SJSA1 (cell line): ENCODE data around the gene ATP2A1. TPM values are rescaled to one million over a fixed set of nuclear protein-coding genes. Genes with fewer than 3 reads are reported as not detected.
"Not testable (repeated sequence)": the region's sequence is repeated elsewhere in the genome, so short reads cannot be mapped to it uniquely, and the experiment has no call there.

Experiments
- DNase-seq, 2 experiments: peaks; one replicate each; pipeline ENCODE4 v3.0.0-alpha.2; 2015 to 2020; ENCODE audit warnings: low spot score in 2 of 2, low read depth in 1 of 2
- H3K27ac ChIP-seq: fragments of 250-450 bp; sonication (Bioruptor Pico); 2 replicates; pipeline ENCODE4 v1.5.1; 2020; ENCODE audit warnings: mild to moderate bottlenecking, moderate library complexity
- H3K27me3 ChIP-seq: fragments of 250-450 bp; sonication (Bioruptor Pico); replicated peaks from 2 replicates; pipeline ENCODE4 v1.5.1; 2020; ENCODE audit warnings: mild to moderate bottlenecking, moderate library complexity
- H3K36me3 ChIP-seq: fragments of 250-450 bp; sonication (Bioruptor Pico); 2 replicates; pipeline ENCODE4 v1.5.1; 2020; ENCODE audit warnings: mild to moderate bottlenecking
- H3K4me1 ChIP-seq: fragments of 250-450 bp; sonication (Bioruptor Pico); replicated peaks from 2 replicates; pipeline ENCODE4 v1.6.1; 2021; ENCODE audit warnings: mild to moderate bottlenecking
- H3K4me3 ChIP-seq: fragments of 250-450 bp; sonication (Bioruptor Pico); 2 replicates; pipeline ENCODE4 v1.5.1; 2020; ENCODE audit warnings: mild to moderate bottlenecking
- H3K9me3 ChIP-seq: fragments of 250-450 bp; sonication (Bioruptor Pico); replicated peaks from 2 replicates; pipeline ENCODE4 v1.5.1; 2020; ENCODE audit warnings: mild to moderate bottlenecking
- total RNA-seq: library from RNA; depleted of rRNA; stranded (reverse); fragments of >200 nt; shearing (Covaris generic); gene quantifications from 2 replicates; pipeline ENCODE4 v1.2.3, GENCODE V29; 2014; rRNA removed

Gene ATP2A1
- total RNA-seq, 1 experiment from 2014 or later, result 0.53 TPM

DNA sequence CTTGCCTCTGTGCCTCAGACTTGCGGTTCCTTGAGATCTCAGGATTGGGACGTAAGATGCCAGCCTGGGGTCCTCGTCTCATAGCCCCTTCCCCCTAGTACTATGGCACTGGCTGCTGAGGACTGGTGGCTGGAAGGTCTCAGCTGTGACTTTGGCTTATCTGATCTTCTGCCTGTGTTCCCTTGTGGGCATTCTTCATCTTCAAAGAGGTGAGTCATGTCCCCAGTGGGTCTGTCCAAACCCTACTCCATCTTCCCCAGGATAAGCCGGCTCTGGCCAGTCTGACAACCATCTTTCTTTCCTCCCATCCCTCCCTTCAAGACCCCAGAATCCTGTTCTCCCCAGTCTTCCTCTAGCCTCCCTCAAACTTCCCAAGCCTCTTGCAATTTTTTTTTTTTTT lies 57.1 kb downstream of the ATP2A1 start:
- H3K4me3 ChIP-seq, result no peak overlapping the region
- H3K27ac ChIP-seq, result no peak overlapping the region
- no peak for DNase-seq

DNA sequence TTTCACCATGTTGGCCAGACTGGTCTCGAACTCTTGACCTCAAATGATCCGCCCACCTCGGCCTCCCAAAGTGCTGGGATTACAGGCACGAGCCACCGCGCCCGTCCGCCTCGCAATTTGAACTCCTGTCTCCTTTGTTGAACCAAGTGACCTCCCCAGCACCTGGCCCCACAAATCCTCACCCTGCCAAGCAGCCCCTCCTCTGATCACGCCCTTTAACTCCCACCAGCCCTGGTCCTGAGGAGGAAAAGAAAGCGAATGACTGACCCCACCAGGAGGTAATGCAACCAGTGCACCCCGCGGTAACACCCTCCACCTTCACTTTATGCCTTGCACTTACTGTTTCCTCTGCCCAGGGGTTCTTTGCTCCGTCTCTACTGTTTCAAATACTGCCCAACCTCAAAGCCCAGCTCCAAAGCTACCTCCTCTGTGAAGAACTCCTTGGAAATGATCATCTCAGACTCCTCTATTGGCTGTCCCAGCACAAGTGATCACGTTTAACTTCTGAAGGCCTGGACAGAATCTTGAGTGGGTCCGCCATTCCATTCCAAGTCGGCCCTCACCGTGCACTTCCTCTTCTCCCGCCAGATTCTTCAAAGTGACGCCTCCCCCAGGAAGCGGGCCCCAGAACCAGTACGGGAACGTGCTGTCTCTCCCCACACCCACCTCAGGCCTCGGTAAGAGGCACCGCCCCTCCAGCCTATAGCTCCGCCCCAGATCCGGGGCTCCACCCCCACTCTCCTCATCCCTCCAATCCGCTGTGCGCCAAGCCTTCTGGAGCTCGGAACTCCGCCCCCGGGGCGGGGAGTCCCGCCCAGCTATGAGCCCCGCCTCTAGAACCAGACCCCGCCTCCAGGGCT lies 57.9 kb downstream of the ATP2A1 start:
- H3K27ac ChIP-seq, result no peak overlapping the region
- H3K36me3 ChIP-seq, result no peaks in the 10 kb centered on the region
- H3K9me3 ChIP-seq, result no peaks in the 10 kb centered on the region
- no peak overlapping the region for H3K4me3 ChIP-seq
- no peaks in the 10 kb centered on the region for H3K27me3 ChIP-seq
- DNase-seq, result peak; percentile 31 to 58
- no peaks in the 10 kb centered on the region for H3K4me1 ChIP-seq

More for the DNA sequence above, 57.1 kb downstream of the ATP2A1 start:
- Histone ChIP-seq H3K9me3 (no peaks in the 10 kb centered on the region), H3K36me3 (no peaks in the 10 kb centered on the region), H3K4me1 (no peaks in the 10 kb centered on the region), H3K27me3 (no peaks in the 10 kb centered on the region)

DNA sequence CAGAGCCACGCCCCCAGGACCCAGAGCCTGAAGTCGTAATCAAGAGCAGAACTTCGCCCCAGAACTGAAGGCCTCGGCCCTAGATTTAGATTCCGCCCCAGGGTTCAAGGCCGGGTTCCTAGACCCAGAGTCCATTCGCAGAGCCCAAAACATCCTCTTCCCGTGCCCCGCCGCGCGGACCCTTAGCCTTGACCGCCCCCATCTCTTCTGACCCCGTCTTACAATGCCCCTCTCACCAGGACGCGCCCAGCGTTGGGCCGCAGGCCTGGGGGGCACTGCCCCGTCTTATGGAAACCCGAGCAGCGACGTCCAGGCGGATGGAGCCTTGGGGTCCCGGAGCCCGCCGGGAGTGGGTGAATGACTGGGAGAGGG lies 58.5 kb downstream of the ATP2A1 start:
- H3K36me3 ChIP-seq, result no peaks in the 10 kb centered on the region
- no peak overlapping the region for H3K27ac ChIP-seq
- no peaks in the 10 kb centered on the region for H3K4me1 ChIP-seq
- no peaks in the 10 kb centered on the region for H3K9me3 ChIP-seq
- H3K4me3 ChIP-seq, result no peak overlapping the region
- no peak for DNase-seq
- no peaks in the 10 kb centered on the region for H3K27me3 ChIP-seq

DNA sequence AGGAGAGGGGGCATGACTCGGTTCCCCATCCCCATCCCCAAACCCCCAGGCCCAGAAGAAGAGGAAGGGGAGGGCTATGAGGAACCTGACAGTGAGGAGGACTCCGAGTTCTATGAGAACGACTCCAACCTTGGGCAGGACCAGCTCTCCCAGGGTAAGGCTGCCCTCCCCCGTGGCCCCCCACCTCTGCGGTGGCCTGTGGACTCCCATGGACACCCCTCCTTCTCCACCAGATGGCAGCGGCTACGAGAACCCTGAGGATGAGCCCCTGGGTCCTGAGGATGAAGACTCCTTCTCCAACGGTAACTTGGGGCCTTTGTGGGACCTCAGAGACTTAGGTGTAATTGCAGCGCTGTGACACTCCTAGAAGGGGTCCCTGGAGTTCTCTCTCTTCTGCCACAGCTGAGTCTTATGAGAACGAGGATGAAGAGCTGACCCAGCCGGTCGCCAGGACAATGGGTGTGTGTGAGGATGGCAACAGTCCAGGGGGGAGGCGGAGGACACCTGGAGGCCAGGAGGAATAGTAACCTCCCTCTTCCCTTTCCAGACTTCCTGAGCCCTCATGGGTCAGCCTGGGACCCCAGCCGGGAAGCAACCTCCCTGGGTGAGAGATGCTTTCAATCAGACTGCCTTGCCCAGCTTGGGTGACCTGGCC lies 59.1 kb downstream of the ATP2A1 start:
- no peak overlapping the region for H3K4me3 ChIP-seq
- H3K36me3 ChIP-seq, result no peaks in the 10 kb centered on the region
- H3K27me3 ChIP-seq, result no peaks in the 10 kb centered on the region
- H3K4me1 ChIP-seq, result no peaks in the 10 kb centered on the region
- H3K9me3 ChIP-seq, result no peaks in the 10 kb centered on the region
- no peak overlapping the region for H3K27ac ChIP-seq
- DNase-seq, result no peak

DNA sequence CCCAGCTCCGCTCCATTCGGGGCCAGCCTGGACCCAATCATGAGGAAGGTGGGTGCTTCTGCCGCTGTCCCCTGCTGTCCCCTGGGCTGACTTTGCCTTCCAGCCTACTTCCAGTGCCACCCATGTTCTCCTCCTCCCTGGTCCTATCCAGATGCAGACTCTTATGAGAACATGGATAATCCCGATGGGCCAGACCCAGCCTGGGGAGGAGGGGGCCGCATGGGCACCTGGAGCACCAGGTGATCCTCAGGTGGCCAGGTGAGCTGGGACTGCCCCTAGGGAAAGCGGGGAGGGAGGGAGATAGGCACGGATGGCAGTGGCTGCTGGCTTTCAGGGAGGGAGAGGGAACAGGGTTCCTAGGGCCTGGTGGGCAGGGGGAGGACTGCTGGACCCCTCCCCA lies 60.4 kb downstream of the ATP2A1 start:
- no peaks in the 10 kb centered on the region for H3K9me3 ChIP-seq
- no peaks in the 10 kb centered on the region for H3K27me3 ChIP-seq
- H3K4me3 ChIP-seq, result no peak overlapping the region
- H3K36me3 ChIP-seq, result no peaks in the 10 kb centered on the region
- H3K4me1 ChIP-seq, result no peaks in the 10 kb centered on the region
- H3K27ac ChIP-seq, result no peak overlapping the region
- DNase-seq, result no peak

DNA sequence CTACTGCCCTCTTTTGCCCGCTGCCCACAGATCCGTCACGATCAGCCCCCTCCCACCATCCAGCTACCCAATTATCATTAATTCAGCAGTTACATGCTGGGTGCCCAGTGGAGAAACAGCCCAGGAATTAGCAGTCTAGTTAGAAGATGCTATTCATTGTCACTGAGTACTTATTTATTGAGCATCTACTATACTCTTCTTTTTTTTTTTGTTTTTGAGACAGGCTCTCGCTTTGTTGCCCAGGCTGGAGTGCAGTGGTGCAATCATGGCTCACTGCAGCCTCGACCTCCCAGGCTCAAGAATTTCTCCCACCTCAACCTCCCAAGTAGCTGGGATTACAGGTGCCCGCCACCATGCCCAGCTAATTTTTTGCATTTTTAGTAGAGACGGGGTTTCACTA lies 61.5 kb downstream of the ATP2A1 start:
- H3K9me3 ChIP-seq, DNase-seq, H3K4me3 ChIP-seq, H3K36me3 ChIP-seq, H3K27me3 ChIP-seq, H3K27ac ChIP-seq, H3K4me1 ChIP-seq: not testable (repeated sequence)

DNA sequence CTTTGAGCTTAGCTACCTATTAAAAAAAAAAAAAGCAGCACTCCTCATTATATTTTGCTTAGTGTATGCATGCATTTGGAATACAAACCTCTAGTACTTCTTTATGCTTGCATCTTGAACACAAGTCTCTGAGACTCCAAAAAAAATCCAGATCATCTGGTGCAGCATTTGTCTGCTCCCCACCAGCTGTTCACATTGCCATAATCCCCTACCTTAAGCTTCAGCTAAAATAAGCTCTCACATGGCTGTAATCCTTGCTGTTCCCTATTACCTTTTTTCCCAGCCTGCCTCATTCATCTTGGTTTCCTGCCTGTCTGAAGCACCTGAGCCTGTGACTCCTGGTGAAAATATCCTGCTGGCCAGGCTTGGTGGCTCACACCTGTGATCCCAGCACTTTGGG lies 65.0 kb downstream of the ATP2A1 start:
- no peak for DNase-seq
- Histone ChIP-seq H3K9me3 (no peaks in the 10 kb centered on the region), H3K4me3 (no peak overlapping the region)

DNA sequence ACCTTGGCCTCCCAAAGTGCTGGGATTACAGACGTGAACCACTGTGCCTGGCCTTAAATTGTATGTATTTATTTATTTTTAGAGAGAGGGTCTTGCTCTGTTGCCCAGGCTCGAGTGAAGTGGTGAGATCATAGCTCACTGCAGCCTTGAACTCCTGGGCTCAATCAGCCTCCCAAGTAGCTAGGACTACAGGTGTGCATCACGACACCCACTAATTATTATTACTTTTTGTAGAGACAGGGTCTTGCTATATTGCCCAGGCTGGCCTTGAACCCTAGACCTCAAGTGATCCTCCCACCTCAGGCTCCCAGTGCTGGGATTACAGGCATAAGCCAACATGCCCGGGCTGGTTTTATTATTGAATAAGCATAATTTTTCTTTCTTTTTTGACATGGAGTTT lies 68.4 kb downstream of the ATP2A1 start:
- DNase-seq, result no peak
- H3K36me3 ChIP-seq, result peaks cover 5% of the 10 kb centered on the region
- no peak overlapping the region for H3K27ac ChIP-seq
- H3K4me1 ChIP-seq, result peaks cover 14% of the 10 kb centered on the region
- H3K9me3 ChIP-seq, result no peaks in the 10 kb centered on the region
- H3K4me3 ChIP-seq, result no peak overlapping the region
- H3K27me3 ChIP-seq, result no peaks in the 10 kb centered on the region

More for the DNA sequence above, 65.0 kb downstream of the ATP2A1 start:
- Histone ChIP-seq H3K36me3 (no peaks in the 10 kb centered on the region), H3K27ac (no peak overlapping the region), H3K4me1 (peaks cover 8% of the 10 kb centered on the region), H3K27me3 (no peaks in the 10 kb centered on the region)

DNA sequence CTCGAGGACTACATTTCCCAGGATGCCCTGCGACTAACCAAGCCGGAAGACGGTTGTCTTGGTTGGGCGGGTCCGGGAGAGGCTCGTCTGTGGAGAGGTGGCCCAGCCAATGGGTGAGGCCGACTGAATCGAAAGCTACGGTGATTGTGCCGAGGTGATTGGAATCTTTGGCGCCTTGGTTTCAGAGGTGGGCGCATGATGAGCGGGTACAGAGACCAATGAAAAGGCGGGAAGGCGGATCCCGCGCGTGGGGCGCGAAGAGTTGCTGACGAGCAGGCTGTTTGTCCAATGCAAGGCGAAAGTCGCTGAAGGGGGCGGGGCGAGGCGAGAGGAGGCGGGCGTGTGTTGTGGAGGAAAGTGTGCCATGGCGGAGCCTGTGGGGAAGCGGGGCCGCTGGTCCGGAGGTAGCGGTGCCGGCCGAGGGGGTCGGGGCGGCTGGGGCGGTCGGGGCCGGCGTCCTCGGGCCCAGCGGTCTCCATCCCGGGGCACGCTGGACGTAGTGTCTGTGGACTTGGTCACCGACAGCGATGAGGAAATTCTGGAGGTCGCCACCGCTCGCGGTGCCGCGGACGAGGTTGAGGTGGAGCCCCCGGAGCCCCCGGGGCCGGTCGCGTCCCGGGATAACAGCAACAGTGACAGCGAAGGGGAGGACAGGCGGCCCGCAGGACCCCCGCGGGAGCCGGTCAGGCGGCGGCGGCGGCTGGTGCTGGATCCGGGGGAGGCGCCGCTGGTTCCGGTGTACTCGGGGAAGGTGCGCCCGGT lies 72.5 kb downstream of the ATP2A1 start, which contains the start of gene NFATC2IP:
Gene NFATC2IP (plus strand): TSS at position 290 of the 762 bp plus-strand sequence. CDS start 75 bp downstream, at position 365.
- Histone ChIP-seq H3K4me3 (peak within 1 kb of the TSS; percentile 88), H3K9me3 (no peaks in the 10 kb centered on the region), H3K4me1 (peaks cover 12% of the 10 kb centered on the region), H3K27ac (peak within 1 kb of the TSS; percentile 37), H3K27me3 (no peaks in the 10 kb centered on the region), H3K36me3 (peaks cover 42% of the 10 kb centered on the region)
- peak; percentile 99 to 100 for DNase-seq

DNA sequence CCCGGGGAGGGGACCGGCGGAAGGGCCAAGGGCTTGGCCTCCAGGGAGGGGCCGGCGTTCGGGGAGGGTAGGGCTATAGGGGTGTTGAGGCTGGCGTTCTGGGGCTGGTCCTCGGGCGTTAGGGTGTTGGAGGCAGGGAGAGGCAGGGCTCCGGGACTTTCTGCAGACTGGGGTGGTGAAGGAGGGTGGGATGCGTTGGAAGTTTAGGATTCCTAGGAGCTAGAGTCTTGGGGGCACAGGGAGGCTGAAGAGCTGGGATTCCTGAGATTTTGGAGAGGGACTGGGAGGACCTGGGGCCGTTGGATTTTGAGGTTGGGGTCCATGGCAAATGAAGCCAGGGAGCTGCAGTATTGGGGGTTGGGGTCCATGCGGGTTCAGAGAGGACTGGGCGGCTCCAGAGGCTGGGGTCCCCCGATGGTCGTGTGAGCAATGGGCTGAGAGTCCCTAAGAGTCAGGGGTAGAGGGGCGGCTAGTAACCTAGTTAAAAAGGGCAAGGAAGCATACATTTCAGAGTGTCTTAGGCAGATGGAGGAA lies 73.2 kb downstream of the ATP2A1 start:
- H3K27me3 ChIP-seq, result no peaks in the 10 kb centered on the region
- no peak for DNase-seq
- no peaks in the 10 kb centered on the region for H3K9me3 ChIP-seq
- H3K36me3 ChIP-seq, result peaks cover 48% of the 10 kb centered on the region
- peaks cover 11% of the 10 kb centered on the region for H3K4me1 ChIP-seq
- H3K27ac ChIP-seq, result peak overlapping the region; percentile 37
- H3K4me3 ChIP-seq, result peak overlapping the region; percentile 88

Other genes with a start within 250 kb of the ATP2A1 start
- gene NPIPB8, start 240.4 kb upstream of the ATP2A1 start, total RNA-seq, result not detected in 2 replicates
- gene EIF3C, start 167.0 kb upstream of the ATP2A1 start, total RNA-seq, result 53.2 and 76.5 TPM in 2 replicates
- gene NPIPB9, start 126.7 kb upstream of the ATP2A1 start, total RNA-seq, result 0.61 and 1.4 TPM in 2 replicates
- 35.0 and 49.8 TPM in 2 replicates for gene ATXN2L, start 55.5 kb upstream of the ATP2A1 start, total RNA-seq
- 142 and 154 TPM in 2 replicates for gene TUFM, start 32.1 kb upstream of the ATP2A1 start, total RNA-seq
- 22.7 and 26.2 TPM in 2 replicates for gene SH2B1, start 14.6 kb upstream of the ATP2A1 start, total RNA-seq
- 35.7 and 68.2 TPM in 2 replicates for gene RABEP2, start 46.8 kb downstream of the ATP2A1 start, total RNA-seq
- gene CD19, start 53.5 kb downstream of the ATP2A1 start, total RNA-seq, result not detected in 2 replicates
- gene NFATC2IP, start 72.4 kb downstream of the ATP2A1 start, total RNA-seq, result 27.0 and 29.8 TPM in 2 replicates
- 43.0 and 65.0 TPM in 2 replicates for gene SPNS1, start 96.3 kb downstream of the ATP2A1 start, total RNA-seq
- gene LAT, start 106.6 kb downstream of the ATP2A1 start, total RNA-seq, result 2.0 TPM in 1 of 2 replicates, not detected in the other